ENCODE results near the gene DDX6. TPM values are rescaled to one million over a fixed set of nuclear protein-coding genes. Genes with fewer than 3 reads are reported as not detected.

Gene DDX6
- polyA plus RNA-seq, 4 donors = 117 to 143 (median 122) TPM

DNA sequence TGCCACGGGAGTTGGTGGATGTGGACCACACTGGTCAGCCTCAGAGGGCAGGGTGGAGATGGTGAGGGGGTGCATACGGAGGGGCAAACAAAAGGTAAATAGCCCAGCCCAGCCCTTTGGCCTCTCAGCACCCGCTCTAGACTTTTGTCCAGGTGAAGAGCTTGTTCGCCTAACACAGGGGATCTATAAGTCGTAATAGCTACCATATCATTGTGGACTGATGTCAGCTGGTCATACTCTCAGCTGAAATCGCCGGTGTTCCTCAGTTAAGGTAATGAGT is 84.5 kb downstream of the DDX6 start:
- no peak for DNase-seq (ENCODE audit: low read depth in 4 of 4, low spot score in 2 of 4)

DNA sequence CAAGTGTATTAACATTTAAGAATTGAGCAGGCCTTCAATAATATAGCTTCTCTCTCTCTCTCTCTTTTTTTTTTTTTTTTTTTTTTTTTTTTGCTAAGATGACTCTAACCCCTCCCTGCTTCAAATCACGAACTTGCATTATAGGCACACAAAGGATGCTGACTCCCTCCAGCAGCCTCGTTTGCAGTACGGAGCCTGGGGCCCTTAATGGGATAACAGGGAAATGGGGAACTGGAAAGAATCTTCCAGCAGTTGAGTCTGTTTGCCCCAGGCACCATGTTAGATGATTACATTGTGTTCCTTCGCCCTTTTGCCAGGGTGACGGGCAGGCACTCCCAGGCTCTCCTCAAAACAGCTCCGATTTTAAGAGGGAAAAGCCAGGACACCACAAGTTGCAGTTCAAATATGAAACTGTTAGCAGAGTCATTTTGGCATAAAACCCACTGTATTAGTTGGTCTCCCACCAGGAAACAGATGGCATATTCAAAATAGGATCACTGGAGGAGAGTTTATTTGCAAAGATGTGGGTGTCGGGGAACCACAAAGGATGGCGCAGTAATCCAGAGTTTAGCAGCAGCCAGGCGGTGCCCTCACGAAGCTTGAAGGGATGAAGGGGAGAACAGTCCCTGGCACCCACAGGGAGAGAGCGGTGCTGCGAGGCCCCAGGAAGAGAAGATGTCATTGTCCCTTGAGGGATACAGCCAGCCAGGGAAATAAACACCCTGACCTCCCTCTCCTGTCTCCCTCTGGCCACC is 85.0 kb downstream of the DDX6 start:
- no peak for DNase-seq (ENCODE audit: low read depth in 4 of 4, low spot score in 2 of 4)

DNA sequence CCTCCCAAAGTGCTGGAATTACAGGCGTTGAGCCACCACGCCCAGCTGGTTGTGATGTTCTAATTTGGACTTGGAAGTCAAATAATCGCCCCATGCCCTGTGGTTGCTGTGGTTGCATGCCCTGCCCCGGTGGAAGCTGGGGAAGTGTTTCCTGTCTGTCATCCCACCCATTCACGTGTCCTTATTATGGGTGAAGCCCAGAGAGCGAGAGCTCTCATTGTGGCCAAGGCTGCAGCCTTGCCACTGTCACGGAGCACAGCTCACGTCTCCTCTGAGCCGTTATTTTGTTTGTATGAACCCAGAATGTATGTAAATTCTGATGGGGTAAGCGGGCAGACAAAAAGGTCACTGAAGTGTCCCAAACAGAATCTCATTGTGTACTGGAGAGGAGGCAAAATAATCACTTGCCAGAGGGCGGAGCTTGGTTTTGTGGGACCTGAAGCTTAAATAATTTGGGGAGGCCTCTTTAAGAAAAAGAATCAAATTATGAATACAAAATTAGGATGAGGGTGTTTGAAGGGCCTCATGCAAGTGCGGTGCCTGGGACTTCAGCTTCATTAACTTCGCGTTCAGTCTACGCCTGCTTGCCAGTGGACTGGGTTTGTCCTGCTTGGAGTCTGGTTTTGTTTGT is 85.7 kb downstream of the DDX6 start:
- DNase-seq (ENCODE audit: low read depth in 4 of 4, low spot score in 2 of 4) = no peak

DNA sequence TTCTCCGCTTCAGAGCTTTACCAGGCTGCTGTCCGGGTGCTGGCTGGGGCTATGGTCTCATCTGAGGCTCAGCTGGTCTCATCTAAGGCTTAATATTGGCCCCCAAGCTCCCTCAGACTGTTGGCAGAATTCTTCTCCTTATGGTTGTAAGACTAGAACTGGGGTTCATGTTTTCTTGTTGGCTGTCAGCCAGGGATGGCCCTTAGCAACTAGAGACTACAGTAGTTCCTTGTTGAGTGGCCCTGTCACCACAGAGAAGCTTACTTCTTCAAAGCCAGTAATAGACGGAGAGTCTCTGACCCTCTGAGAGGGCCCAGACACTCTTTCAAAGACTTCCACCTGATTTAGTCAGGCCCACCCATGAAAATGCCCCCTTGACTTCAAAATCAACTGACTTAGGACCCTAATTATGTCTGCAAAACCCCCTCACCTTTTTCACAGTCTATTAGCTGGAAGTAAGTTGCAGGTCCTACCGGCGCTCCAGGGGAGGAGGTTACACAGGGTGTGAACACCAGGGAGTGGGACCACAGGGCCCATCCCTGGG is 87.3 kb downstream of the DDX6 start:
- no peak for DNase-seq (ENCODE audit: low read depth in 4 of 4, low spot score in 2 of 4)

- DNase-seq (ENCODE audit: low read depth in 4 of 4, low spot score in 2 of 4) = no peak
Measured at GRCh38 chr11:118699506-118700220, 91.3 kb downstream of the DDX6 start.

Other genes with a start within 250 kb of the DDX6 start
- gene IFT46, start 225.2 kb downstream of the DDX6 start, polyA plus RNA-seq (ENCODE audit: insufficient read length in 4 of 4) = 10 to 100 TPM; 41.7 to 48.0 (median 45.8) TPM
- gene ARCN1, start 218.8 kb downstream of the DDX6 start, polyA plus RNA-seq (ENCODE audit: insufficient read length in 4 of 4) = 100 to 1,000 TPM; 154 to 193 (median 169) TPM
- 100 to 1,000 TPM; 103 to 191 (median 146) TPM for gene PHLDB1, start 183.5 kb downstream of the DDX6 start, polyA plus RNA-seq (ENCODE audit: insufficient read length in 4 of 4)
- 1 to 10 TPM in 3 of 4 donors, under 1 TPM in 1; 0.78 to 2.3 (median 1.8) TPM for gene TREH, start 111.5 kb downstream of the DDX6 start, polyA plus RNA-seq (ENCODE audit: insufficient read length in 4 of 4)
- under 1 TPM in 1 of 4 donors, not detected in 3; 0.05 TPM for gene CXCR5, start 92.7 kb upstream of the DDX6 start, polyA plus RNA-seq (ENCODE audit: insufficient read length in 4 of 4)
- gene BCL9L, start 134.8 kb upstream of the DDX6 start, polyA plus RNA-seq (ENCODE audit: insufficient read length in 4 of 4) = 10 to 100 TPM; 21.0 to 51.6 (median 36.3) TPM
- 10 to 100 TPM in 2 of 4 donors, 1 to 10 TPM in 2; 6.8 to 25.9 (median 10.7) TPM for gene UPK2, start 165.1 kb upstream of the DDX6 start, polyA plus RNA-seq (ENCODE audit: insufficient read length in 4 of 4)
- gene FOXR1, start 180.6 kb upstream of the DDX6 start, polyA plus RNA-seq (ENCODE audit: insufficient read length in 4 of 4) = under 1 TPM in 1 of 4 donors, not detected in 3; 0.17 TPM
- gene CENATAC, start 207.0 kb upstream of the DDX6 start, polyA plus RNA-seq (ENCODE audit: insufficient read length in 4 of 4) = 10 to 100 TPM; 12.8 to 55.5 (median 27.3) TPM
- 1,000 to 10,000 TPM in 3 of 4 donors, 100 to 1,000 TPM in 1; 957 to 1,296 (median 1,137) TPM for gene RPS25, start 227.2 kb upstream of the DDX6 start, polyA plus RNA-seq (ENCODE audit: insufficient read length in 4 of 4)
- 100 to 1,000 TPM in 3 of 4 donors, 10 to 100 TPM in 1; 88.9 to 139 (median 111) TPM for gene TRAPPC4, start 227.6 kb upstream of the DDX6 start, polyA plus RNA-seq (ENCODE audit: insufficient read length in 4 of 4)
- gene SLC37A4, start 239.7 kb upstream of the DDX6 start, polyA plus RNA-seq (ENCODE audit: insufficient read length in 4 of 4) = 100 to 1,000 TPM in 2 of 4 donors, 10 to 100 TPM in 2; 79.3 to 109 (median 97.4) TPM

All from left renal cortex interstitium (tissue), 4 donors.